ENCODE data around the gene CNFN.

The CNFN gene

GRCh38 chr19:42375415-42376176, 14.5 kb downstream of the CNFN start:
- no peak for DNase-seq (ENCODE audit: low spot score)

GRCh38 chr19:42374826-42375376, 15.2 kb downstream of the CNFN start:
- DNase-seq (ENCODE audit: low spot score), result no peak

- DNase-seq (ENCODE audit: low spot score), result no peak
Observed at GRCh38 chr19:42370626-42371175, 19.4 kb downstream of the CNFN start.

- DNase-seq (ENCODE audit: low spot score), result no peak
Observed at GRCh38 chr19:42370068-42370520, 20.0 kb downstream of the CNFN start.

GRCh38 chr19:42369433-42370067, 20.5 kb downstream of the CNFN start:
- DNase-seq (ENCODE audit: low spot score), result no peak

GRCh38 chr19:42368765-42369164, 21.3 kb downstream of the CNFN start:
- DNase-seq (ENCODE audit: low spot score), result no peak

- no peak for DNase-seq (ENCODE audit: low spot score)
Observed at GRCh38 chr19:42368360-42368759, 21.7 kb downstream of the CNFN start.

- DNase-seq (ENCODE audit: low spot score), result no peak
Observed at GRCh38 chr19:42367929-42368328, 22.2 kb downstream of the CNFN start.

- DNase-seq (ENCODE audit: low spot score), result no peak
Observed at GRCh38 chr19:42366673-42367072, 23.4 kb downstream of the CNFN start.

GRCh38 chr19:42363614-42364346, 26.3 kb downstream of the CNFN start:
- DNase-seq (ENCODE audit: low spot score), result no peak

GRCh38 chr19:42362891-42363440, 27.1 kb downstream of the CNFN start:
- no peak for DNase-seq (ENCODE audit: low spot score)

GRCh38 chr19:42362342-42362741, 27.8 kb downstream of the CNFN start:
- no peak for DNase-seq (ENCODE audit: low spot score)

GRCh38 chr19:42361545-42361910, 28.6 kb downstream of the CNFN start:
- DNase-seq (ENCODE audit: low spot score), result no peak

GRCh38 chr19:42360787-42361544, 29.1 kb downstream of the CNFN start:
- DNase-seq (ENCODE audit: low spot score), result no peak

- DNase-seq (ENCODE audit: low spot score), result no peak
Observed at GRCh38 chr19:42357290-42357689, 32.8 kb downstream of the CNFN start.

- no peak for DNase-seq (ENCODE audit: low spot score)
Observed at GRCh38 chr19:42356686-42357085, 33.4 kb downstream of the CNFN start.

GRCh38 chr19:42355896-42356295, 34.2 kb downstream of the CNFN start:
- no peak for DNase-seq (ENCODE audit: low spot score)

GRCh38 chr19:42353341-42354015, 36.6 kb downstream of the CNFN start:
- DNase-seq (ENCODE audit: low spot score), result no peak

GRCh38 chr19:42352301-42353259, 37.5 kb downstream of the CNFN start:
- no peak for DNase-seq (ENCODE audit: low spot score)
